Measurements from ENCODE around the gene SPACA1.
"Not testable (repeated sequence)": the region's sequence is repeated elsewhere in the genome, so short reads cannot be mapped to it uniquely, and the experiment has no call there.

Gene SPACA1, protein sequence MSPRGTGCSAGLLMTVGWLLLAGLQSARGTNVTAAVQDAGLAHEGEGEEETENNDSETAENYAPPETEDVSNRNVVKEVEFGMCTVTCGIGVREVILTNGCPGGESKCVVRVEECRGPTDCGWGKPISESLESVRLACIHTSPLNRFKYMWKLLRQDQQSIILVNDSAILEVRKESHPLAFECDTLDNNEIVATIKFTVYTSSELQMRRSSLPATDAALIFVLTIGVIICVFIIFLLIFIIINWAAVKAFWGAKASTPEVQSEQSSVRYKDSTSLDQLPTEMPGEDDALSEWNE

DNA sequence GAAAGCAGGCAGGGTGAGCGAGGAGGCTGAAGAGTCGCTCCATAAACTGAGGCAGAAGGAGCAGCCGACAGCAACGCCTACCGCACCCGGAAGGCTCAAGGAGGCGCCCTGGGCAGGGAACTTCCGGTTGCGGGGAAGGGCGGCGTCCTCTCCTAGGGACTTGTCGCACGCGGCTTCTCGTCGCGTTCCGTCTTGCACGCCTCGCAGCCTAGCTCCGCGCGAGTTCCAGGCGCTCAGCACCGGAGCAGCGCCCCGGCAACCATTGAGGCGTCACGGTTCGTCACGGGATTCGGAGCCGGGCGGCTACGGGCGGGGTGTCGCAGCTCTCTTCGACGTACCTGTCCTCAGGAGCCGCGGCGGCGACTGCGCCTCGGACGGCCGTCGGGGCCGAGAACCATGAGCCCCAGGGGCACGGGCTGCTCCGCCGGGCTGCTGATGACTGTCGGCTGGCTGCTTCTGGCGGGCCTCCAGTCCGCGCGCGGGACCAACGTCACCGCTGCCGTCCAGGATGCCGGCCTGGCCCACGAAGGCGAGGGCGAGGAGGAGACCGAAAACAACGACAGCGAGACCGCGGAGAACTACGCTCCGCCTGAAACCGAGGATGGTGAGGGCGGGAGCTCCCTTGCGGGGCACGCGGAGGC is at the start of gene SPACA1:
Gene SPACA1, plus strand, starts transcription at position 332 of the 641 bp plus-strand sequence. Its CDS starts 65 bp downstream, at position 397.
- no peak for DNase-seq

- no peak for DNase-seq
These were observed 46.9 kb upstream of the SPACA1 start for GRCh38 chr6:88000713-88001112.

- DNase-seq: not testable (repeated sequence)
These were observed 46.4 kb upstream of the SPACA1 start for GRCh38 chr6:88001279-88001678.

DNA sequence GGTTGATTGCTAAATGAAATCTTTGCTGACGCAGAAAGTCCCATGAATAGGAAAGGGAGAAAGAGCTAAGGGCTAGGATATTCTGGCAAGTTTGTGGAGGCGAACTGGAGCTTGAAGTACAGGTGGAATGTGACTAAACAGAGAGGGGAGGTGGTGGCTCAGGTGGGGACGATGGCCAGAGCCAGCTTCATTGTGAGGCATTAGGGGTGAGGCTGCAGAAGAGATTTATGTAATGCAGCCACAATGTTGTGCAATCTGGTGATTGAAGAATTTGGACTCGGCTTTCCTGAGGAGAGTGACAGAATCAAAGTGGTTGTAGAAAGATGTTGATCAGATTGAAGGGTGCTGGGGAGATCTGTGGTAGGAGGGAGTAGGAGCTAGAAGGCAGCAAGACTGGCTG is 42.9 kb upstream of the SPACA1 start:
- DNase-seq: no peak

DNA sequence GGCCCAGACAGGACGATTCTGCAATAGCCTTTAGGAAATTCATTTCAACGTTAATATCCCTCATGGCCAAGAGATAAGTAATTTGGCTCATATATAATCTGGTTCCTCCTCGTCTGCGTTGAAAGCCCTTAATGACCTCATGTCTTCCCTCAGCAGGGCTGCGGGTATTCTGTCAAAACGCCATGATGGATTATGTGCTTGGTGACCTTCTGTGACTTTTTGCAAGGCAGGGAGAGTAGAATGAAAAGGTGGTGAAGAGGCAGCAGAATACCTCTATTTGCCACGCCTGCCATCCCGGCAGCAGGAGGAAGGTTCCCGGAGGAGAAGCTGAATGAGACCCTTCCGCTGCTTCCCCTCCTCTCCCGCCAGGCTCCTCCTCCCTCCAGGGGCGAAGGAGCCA is 41.1 kb upstream of the SPACA1 start:
- no peak for DNase-seq

DNA sequence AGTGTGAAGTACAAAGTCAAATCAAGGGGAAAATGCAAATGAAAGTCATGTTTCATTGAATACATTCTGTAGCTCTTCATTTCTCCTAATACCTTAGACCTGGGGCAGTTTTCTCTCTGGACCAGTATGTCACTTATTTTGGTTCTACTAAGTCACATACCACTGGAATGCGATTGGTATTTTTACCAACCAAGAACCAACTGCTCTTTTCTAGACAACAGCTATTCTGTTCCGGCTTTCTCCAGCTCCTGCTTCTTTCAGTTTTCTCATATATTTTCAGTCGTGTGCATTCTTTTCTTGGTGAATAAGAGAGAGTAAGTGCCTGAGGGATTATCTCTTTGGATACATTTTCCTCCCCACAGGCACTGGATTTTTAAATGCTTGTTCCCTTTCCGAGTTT is 39.2 kb upstream of the SPACA1 start:
- no peak for DNase-seq

DNA sequence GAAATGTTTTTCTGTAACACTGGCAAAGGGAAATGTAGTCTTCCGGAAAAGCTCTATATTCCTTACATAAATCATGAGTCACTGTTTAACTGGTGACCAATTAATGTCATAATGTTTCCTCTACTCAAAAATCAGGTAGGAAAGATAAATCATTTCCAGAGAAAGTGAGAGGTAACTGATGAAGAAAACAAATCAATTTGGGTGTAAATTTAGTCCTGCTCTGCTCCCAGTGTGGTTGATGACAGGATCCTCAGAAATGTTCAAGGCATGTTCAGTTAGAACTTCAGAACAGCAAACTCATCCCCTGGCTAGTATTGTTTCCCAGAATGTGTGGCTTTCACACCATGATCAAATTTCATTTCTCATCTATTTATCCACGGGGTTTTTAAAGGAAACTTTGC is 38.8 kb upstream of the SPACA1 start:
- DNase-seq: no peak

DNA sequence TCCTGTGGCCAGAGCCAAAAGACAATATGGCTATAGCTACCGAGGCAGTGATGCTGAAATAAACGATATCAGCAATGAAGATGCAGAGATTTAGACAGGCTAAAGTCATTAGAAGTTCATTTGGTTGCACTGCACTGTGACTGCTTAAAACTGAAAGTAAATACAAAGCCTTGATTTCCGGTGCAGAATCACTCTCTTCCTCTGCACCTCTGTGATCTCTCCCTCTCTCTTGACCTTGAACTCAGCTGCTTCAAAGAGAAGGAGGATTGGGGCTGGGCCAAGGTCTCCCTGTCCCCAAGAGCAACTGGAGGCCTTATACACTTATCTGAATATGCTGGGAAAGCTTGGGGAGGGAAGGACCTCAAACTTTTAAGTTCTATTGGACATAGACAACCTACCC is 34.6 kb upstream of the SPACA1 start:
- DNase-seq: no peak

DNA sequence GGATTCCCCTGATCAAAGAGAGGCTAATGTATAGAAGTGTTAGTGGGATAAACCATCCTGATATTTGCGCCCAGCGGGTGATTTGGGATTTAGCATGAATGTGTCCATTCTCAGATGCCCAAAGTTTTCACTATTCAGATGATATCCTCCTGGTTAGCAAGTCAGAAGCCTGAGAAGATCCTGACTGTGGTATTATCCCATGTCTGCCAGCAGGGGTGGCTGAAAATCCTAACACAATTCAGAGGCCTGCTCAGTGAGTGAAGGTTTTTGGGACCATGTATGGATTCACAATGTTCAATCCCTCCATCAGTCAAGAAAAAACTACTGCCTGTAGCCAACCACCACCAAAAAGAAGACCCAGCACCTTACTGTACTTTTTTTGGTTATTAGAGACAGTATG is 34.1 kb upstream of the SPACA1 start:
- DNase-seq: no peak

GRCh38 chr6:88020439-88020838 is 27.2 kb upstream of the SPACA1 start:
- DNase-seq: no peak

DNA sequence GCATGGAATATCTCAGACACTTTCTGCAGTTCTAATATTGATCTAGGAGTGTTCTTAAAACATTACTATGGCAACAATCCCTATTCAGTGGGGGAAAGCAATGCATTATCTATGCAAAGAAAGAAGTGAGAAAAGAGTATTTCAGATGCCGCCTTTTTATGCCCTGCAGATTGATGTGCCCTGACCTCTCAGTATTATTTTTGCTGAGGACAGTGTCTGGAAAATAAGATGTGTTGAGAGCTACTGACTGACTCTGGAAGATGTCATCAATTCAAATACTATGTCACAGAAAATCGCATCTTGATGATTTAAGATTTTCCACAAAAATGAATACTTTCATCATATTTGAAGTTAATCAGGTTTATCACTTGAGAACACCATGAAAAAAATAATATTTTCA is 22.9 kb upstream of the SPACA1 start:
- no peak for DNase-seq

DNA sequence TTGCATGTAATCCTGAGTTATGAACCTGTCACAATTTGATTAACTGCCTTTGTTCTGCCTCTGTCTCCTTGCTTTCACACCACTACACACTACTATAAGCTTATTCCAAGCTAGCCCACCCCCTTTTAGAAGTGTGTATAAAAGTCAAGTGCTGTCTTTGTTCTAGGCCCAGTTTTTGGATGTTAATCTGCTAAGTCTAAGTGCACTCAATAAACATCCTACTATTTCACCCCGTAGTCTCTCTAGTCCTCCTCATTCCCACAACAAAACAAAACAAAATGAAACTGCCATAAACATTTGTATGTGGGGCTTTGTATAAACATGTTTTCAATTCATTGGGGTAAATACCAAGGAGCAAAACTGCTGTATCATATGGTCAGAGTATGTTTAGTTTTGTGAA is 16.1 kb upstream of the SPACA1 start:
- no peak for DNase-seq

GRCh38 chr6:88044530-88044929 is 3.1 kb upstream of the SPACA1 start:
- no peak for DNase-seq

- DNase-seq: no peak
These were observed 2.0 kb upstream of the SPACA1 start for GRCh38 chr6:88045521-88046136.

- DNase-seq: no peak
These were observed 937 bp downstream of the SPACA1 start for GRCh38 chr6:88048578-88048977.

- no peak for DNase-seq
These were observed 2.6 kb downstream of the SPACA1 start for GRCh38 chr6:88050140-88050818.

- DNase-seq: no peak
These were observed 11.6 kb downstream of the SPACA1 start for GRCh38 chr6:88059191-88059590.

DNA sequence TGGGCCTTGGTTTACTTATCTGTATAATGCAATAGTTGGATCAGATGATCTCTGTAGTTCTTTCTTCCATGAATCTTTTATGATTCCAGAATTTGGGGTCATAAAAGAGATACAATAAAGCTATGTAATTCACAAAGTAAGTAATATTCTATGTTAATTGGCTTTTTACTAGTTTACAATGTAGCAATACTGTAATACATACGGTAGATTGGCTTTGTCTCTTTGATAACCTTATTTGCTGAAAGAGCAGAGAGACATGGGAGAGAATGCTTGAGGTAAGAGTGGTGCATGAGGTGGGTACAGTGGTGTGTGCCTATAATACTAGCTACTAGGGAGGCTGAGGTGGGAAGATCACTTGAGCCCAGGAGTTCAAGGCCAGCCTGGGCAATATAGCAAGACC is 14.7 kb downstream of the SPACA1 start:
- DNase-seq: no peak

DNA sequence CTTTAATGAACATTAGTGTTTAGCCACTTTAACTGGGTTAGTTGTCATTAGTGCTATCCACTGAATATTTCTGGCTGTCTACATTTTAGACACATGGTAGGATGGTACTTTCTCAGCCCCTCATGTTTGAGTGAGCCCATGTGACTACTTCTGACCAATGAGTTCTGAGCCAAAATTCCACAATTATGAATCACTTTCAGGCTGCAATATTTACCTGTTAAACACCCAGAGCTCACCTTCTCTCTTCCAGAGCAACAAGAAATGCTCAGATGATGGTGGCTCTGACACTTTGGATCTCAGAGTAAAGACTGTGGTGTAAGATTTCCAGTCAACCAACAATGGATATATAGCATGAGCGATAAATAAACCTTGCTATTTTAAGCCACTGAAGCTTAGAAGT is 24.8 kb downstream of the SPACA1 start:
- DNase-seq: no peak

DNA sequence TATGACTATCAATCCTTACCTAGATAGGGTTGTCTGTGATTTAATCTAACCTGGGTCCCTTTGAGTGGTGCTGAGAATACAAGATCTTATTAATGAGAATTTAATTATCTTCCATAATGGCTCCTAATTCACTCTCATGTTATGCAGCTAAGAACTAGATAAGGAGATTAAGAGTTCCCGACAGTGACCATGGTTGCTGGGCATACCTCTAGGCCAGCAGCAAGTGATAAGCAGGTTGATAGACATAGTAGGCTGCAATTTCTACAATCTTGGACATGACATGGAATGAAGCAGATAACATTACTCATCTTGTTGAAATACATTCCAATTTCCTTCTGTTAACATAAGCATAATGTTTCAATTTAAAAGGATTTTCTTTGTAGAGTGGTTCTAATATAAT is 27.1 kb downstream of the SPACA1 start:
- DNase-seq: no peak

DNA sequence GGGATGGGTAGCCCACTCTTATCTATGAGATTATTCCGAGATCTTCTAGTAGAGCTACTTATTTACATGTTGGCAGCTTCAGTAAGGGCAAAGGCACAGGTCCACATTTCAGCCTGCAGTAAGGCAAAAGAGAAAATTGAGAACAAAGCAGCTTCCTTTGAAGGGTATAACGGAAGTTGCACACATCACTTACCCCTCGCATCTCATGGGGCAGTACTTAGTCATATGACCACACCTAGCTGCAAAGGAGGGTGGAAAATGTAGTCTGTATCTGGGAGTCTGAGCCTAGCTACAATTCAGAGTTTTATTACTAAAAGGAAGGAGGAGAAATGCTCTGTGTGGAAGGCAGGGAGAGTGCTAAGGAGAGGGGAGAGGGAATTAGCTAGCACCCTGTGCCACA is 29.7 kb downstream of the SPACA1 start:
- DNase-seq: no peak

DNA sequence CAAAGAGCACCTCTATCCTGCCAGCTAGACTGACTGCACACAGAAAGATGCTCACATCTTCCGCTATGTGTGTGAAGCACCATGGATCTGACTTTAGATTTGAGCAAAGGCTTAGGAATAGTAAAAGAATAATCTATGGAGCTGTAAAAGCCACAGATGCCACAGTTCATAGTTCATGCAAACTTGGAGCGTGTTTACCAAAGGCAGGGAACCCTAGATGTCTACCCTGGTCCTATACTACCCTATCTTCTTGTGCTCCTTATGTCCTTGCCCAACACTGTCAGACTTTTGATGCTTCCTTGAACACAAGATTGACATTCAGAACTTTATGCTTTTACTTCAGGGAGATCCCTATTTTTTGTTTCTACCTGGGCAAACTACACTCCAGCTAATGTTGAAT is 39.2 kb downstream of the SPACA1 start:
- DNase-seq: no peak

DNA sequence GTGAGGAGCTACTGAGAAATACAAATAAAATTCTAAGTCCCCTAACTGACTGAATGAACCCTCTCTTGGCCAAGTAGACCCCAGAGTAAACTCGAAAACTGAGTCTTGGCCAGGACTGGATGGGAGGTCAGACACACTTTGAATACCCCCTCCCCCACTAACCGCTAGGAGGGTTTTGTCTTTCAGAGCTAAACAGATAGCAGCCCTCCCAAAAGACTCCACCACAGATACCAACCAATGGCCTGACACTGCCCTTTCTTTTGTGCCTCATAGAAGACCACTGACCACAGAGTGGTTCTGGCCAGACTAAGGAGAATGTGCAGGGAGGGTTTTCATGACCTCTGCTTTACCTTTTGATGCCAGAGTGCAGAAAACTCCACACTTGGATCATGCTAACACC is 42.1 kb downstream of the SPACA1 start:
- DNase-seq: no peak

All from DMS79 (cell line).